T-helper 22 cell (primary cell): ENCODE data around the gene F12.
A peak's percentile ranks its signal among the peaks of the same experiment; 100 is the strongest.
"Not testable (repeated sequence)": the region's sequence is repeated elsewhere in the genome, so short reads cannot be mapped to it uniquely, and the experiment has no call there.

ENCODE experiments used
- DNase-seq: peaks from one replicate; pipeline ENCODE4 v3.0.0-alpha.2; 2020; ENCODE audit warnings: low read depth

F12 gene

GRCh38 chr5:177367981-177368868, 41.1 kb downstream of the F12 start:
- DNase-seq: no peak

GRCh38 chr5:177367323-177367848, 42.0 kb downstream of the F12 start:
- DNase-seq: no peak

GRCh38 chr5:177366528-177367322, 42.6 kb downstream of the F12 start:
- DNase-seq: no peak

GRCh38 chr5:177365845-177366527, 43.4 kb downstream of the F12 start:
- DNase-seq: no peak

- DNase-seq: no peak
Measured at GRCh38 chr5:177364159-177364962, 45.0 kb downstream of the F12 start.

- no peak for DNase-seq
Measured at GRCh38 chr5:177363565-177363964, 45.8 kb downstream of the F12 start.

GRCh38 chr5:177362610-177363507, 46.5 kb downstream of the F12 start:
- peak; percentile 78 for DNase-seq

GRCh38 chr5:177362292-177362609, 47.1 kb downstream of the F12 start:
- no peak for DNase-seq

- no peak for DNase-seq
Measured at GRCh38 chr5:177361418-177362291, 47.7 kb downstream of the F12 start.

- not testable (repeated sequence) for DNase-seq
Measured at GRCh38 chr5:177360740-177361139, 48.6 kb downstream of the F12 start.

- no peak for DNase-seq
Measured at GRCh38 chr5:177359860-177360259, 49.5 kb downstream of the F12 start.

- no peak for DNase-seq
Measured at GRCh38 chr5:177359451-177359851, 49.9 kb downstream of the F12 start.

- no peak for DNase-seq
Measured at GRCh38 chr5:177358370-177358819, 51.0 kb downstream of the F12 start.

- DNase-seq: peak; percentile 65
Measured at GRCh38 chr5:177357459-177358351, 51.7 kb downstream of the F12 start, which contains the start of gene RGS14. RGS14 (plus strand) TSS chr5:177357924; CDS start chr5:177358025, 101 bp downstream.

GRCh38 chr5:177357146-177357458, 52.3 kb downstream of the F12 start:
- no peak for DNase-seq

GRCh38 chr5:177356746-177357145, 52.6 kb downstream of the F12 start:
- DNase-seq: no peak

GRCh38 chr5:177355868-177356168, 53.5 kb downstream of the F12 start:
- no peak for DNase-seq

- no peak for DNase-seq
Measured at GRCh38 chr5:177355162-177355867, 54.0 kb downstream of the F12 start.
